AG04450 (cell line): ENCODE data around the gene MPZL1. TPM values are rescaled to one million over a fixed set of nuclear protein-coding genes. Genes with fewer than 3 reads are reported as not detected.

ENCODE experiments used
- CTCF ChIA-PET: fragments of 300-600, 350-600 bp; formaldehyde crosslinking; extraction: SDS; loops from one replicate; lab custom pipeline; 2022; ENCODE audit warnings: antibody characterized with exemption, inconsistent platforms; lab: Charles Lee
- POLR2A ChIA-PET: fragments of 350-600 bp; formaldehyde crosslinking; extraction: SDS; loops from one replicate; lab custom pipeline; 2021; ENCODE audit warnings: antibody characterized with exemption, inconsistent platforms; lab: Yijun Ruan, JAX
- DNase-seq: peaks from one replicate; pipeline ENCODE4 v3.0.0-alpha.2; 2011; ENCODE audit warnings: low read depth, low spot score
- H3K27ac ChIP-seq: one replicate; pipeline ENCODE4 v1.5.1; 2012; ENCODE audit warnings: low read depth, low read length, control low read depth
- H3K27me3 ChIP-seq: one replicate; pipeline ENCODE4 v1.6.0; 2012; ENCODE audit warnings: low read length; ENCODE audit not compliant: control insufficient read depth, insufficient read depth
- H3K4me3 ChIP-seq: 2 replicates; pipeline ENCODE4 v1.5.1; 2011; ENCODE audit warnings: mild to moderate bottlenecking, low read depth, low read length, control low read depth
- H3K9me3 ChIP-seq: 2 replicates; pipeline ENCODE4 v1.5.1; 2012; ENCODE audit warnings: low read length; ENCODE audit not compliant: control insufficient read depth, insufficient read depth
- CTCF ChIP-seq: IDR thresholded peaks from 2 replicates; pipeline ENCODE4 v1.5.1; 2011; ENCODE audit warnings: low read depth, low read length, control low read depth, inconsistent platforms
- polyA plus RNA-seq: library from polyadenylated mRNA; depleted of rRNA; stranded (reverse); fragments of >200 nt; gene quantifications from 2 replicates; pipeline ENCODE4 v1.2.3, GENCODE V29; 2011

The MPZL1 gene
- polyA plus RNA-seq, 1 experiment: 198 TPM

GRCh38 chr1:167794043-167794442, 72.3 kb downstream of the MPZL1 start:
- ChIA-PET POLR2A (no interaction called here), CTCF (interaction anchor here (1.0 to 1.1 kb wide), 2 partner anchors 9 to 142 kb away, joined by 3 to 5 read pairs; partner anchors contain the start of gene DCAF6)
- Histone ChIP-seq H3K27ac (no peak overlapping the region), H3K9me3 (no peaks in the 10 kb centered on the region), H3K27me3 (no peaks in the 10 kb centered on the region), H3K4me3 (no peak overlapping the region)
- TF ChIP-seq CTCF: no peak
- no peak for DNase-seq

GRCh38 chr1:167795810-167796740, 74.3 kb downstream of the MPZL1 start:
- ChIA-PET POLR2A (interaction anchor here (0.8 to 2.0 kb wide), 5 partner anchors 20 to 326 kb away, joined by 3 to 31 read pairs (median 7); partner anchors contain the start of genes DCAF6 and MPC2), CTCF (interaction anchor here (0.8 to 2.9 kb wide), 4 partner anchors 12 to 286 kb away, joined by 3 to 14 read pairs (median 6); no protein-coding TSS in a partner anchor)
- H3K9me3 ChIP-seq: no peaks in the 10 kb centered on the region
- DNase-seq: no peak
- H3K4me3 ChIP-seq: no peak overlapping the region
- TF ChIP-seq CTCF: no peak
- no peaks in the 10 kb centered on the region for H3K27me3 ChIP-seq
- H3K27ac ChIP-seq: peak overlapping the region; percentile 86

- ChIA-PET CTCF (interaction anchor here (0.7 to 2.9 kb wide), 6 partner anchors 11 to 576 kb away, joined by 3 to 14 read pairs (median 5); no protein-coding TSS in a partner anchor), POLR2A (interaction anchor here (0.7 to 2.0 kb wide), 8 partner anchors 8 to 325 kb away, joined by 3 to 31 read pairs (median 6); partner anchors contain the start of genes DCAF6, MPC2 and MPZL1)
- DNase-seq: peak; percentile 93
- Histone ChIP-seq H3K27ac (peak overlapping the region; percentile 86), H3K9me3 (no peaks in the 10 kb centered on the region), H3K27me3 (no peaks in the 10 kb centered on the region), H3K4me3 (no peak overlapping the region)
- no peak for TF ChIP-seq CTCF
Observed at GRCh38 chr1:167797015-167797414, 75.2 kb downstream of the MPZL1 start.

- CTCF ChIA-PET: interaction anchor here (0.8 to 1.2 kb wide), 3 partner anchors 111 to 283 kb away, joined by 3 to 5 read pairs (median 3); no protein-coding TSS in a partner anchor
- POLR2A ChIA-PET: no interaction called here
- no peak for TF ChIP-seq CTCF
Observed at GRCh38 chr1:167798952-167799351, 77.2 kb downstream of the MPZL1 start.

More at GRCh38 chr1:167798952-167799351, 77.2 kb downstream of the MPZL1 start:
- DNase-seq: no peak
- no peak overlapping the region for H3K27ac ChIP-seq
- H3K4me3 ChIP-seq: no peak overlapping the region
- H3K9me3 ChIP-seq: no peaks in the 10 kb centered on the region
- H3K27me3 ChIP-seq: no peaks in the 10 kb centered on the region
